ENCODE data around the gene SYNGR3.
"Not testable (repeated sequence)": the region's sequence is repeated elsewhere in the genome, so short reads cannot be mapped to it uniquely, and the experiment has no call there.

Gene SYNGR3

DNA sequence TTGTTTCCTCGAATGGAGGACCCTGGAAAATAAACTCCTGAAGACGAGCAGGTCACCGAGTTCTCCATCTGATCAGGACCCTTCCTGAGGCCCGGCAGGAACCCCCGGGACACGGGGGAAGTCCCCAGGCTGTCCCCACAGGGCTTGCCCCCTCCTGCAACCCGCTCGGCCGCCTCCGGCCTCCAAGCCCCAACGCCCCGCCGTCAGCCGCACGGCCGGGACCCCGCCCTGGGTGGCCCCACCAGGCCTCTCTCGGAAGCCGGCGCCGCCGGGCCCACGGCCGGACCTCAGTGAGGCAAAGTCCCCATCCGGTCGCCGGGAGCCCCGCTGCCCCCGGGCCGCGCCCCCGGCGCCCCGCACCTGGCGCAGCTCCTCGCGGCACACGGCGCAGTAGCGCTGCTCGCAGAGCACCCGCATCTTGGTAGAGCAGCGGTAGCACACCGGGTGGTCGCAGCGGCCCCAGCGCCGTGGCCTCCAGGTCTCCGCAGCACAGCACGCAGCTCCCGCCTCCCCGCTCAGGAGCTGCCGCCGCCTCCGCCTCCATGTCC lies 19.5 kb downstream of the SYNGR3 start:
- DNase-seq (ENCODE audit: low read depth), result no peak

GRCh38 chr16:2009791-2010510 lies 20.2 kb downstream of the SYNGR3 start, which contains the start of gene ZNF598:
TSS of gene ZNF598 (minus strand) at chr16:2009821.
- peak; percentile 73 for DNase-seq (ENCODE audit: low read depth)

DNA sequence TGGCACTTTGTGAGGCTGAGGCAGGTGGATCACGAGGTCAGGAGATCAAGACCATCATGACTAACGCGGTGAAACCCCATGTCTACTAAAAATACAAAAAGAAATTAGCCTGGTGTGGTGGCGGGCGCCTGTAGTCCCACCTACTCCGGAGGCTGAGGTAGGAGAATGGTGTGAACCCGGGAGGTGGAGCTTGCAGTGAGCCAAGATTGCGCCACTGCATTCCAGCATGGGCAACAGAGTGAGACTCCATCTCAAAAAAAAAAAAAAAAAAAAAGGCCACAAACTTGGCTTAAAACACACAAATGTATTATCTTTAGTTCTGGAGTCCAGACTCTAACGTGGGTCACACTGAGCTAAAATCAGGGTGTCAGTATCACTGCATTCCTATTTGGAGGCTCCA lies 22.0 kb downstream of the SYNGR3 start:
- DNase-seq (ENCODE audit: low read depth), result not testable (repeated sequence)

GRCh38 chr16:2013527-2013926 lies 23.8 kb downstream of the SYNGR3 start:
- DNase-seq (ENCODE audit: low read depth), result no peak

DNA sequence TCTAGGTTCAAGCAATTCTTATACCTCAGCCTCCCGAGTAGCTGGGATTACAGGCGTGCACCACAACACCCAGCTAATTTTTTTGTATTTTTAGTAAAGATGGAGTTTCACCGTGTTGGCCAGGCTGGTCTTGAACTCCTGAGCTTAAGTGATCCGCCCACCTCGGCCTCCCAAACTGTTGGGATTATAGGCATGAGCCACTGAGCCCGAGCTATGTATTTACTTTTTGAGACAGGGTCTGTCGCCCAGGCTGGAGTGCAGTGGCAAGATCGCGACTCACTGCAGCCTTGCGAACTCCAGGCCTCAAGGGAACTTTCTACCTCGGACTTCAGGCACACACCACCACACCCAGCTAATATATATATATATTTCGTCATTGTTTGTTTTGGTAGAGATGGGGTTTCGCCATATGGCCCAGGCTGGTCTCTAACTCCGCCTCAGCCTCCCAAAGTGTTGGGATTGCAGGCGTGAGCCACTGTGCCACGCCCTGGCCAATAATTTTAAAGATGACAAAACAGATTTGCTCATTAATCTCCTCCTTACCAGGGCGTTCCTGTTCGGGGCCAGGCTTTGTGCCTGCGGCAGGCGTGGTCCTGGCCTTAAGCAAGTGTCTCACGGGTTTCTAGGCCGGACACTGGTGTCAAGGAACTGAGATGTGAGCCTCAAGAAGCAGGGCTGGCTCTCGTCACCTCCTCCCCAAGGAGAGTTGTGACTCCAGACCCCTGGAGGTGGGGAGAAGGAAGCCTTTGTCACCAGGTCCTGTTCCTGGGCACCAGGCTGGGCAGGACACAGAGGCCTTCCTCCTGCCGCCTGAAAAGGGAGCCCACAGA lies 25.6 kb downstream of the SYNGR3 start:
- DNase-seq (ENCODE audit: low read depth), result no peak

GRCh38 chr16:2015947-2016208 lies 26.1 kb downstream of the SYNGR3 start:
- no peak for DNase-seq (ENCODE audit: low read depth)

DNA sequence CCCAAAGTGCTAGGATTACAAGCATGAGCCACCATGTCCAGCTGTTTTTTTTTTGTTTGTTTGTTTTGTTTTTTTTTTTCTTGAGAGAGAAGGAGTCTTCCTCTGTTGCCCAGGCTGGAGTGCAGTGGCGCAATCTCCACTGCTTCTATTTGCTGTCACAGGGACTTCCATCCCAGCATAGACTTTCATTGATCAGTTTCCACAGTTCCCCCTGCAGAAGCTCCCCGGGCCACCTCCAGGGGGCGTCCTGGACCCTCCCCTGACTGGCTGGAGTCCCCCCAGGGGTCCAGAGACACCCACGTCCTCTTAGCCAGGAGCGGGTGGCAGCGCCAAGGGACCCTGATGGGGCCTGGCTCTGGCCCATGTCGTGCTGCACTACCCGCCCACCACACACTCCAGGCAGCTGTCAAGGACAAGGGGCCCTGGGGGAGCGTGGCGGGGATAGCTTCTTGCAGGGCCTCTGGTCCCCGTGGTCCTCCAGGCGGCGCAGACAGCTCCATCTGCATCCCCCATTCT lies 26.7 kb downstream of the SYNGR3 start:
- DNase-seq (ENCODE audit: low read depth), result no peak

DNA sequence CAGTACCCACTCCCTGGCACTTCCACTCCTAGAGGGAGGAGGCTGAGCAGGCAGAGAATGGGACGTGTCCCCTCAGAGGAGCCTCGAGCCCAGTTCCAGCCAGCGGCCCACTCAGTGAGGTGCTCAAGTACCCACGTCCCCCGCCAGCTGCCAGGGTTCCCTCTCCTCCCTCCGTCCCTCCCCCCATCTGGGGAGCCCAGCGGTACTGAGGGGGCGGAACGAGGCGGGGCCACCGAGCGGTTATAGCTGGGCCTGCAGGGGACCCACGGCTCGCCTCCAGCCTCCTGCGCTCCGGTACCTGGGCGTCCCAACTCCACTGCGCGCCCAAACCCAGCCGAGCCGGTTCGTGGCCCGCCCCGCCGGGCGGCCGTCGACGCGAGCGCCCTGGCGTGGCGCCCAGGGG lies 29.7 kb downstream of the SYNGR3 start, which contains the start of gene NPW:
NPW (plus strand) TSS at position 268 of the 403 bp plus-strand sequence.
- DNase-seq (ENCODE audit: low read depth), result no peak

GRCh38 chr16:2019921-2020831 lies 30.4 kb downstream of the SYNGR3 start:
- DNase-seq (ENCODE audit: low read depth), result no peak

- DNase-seq (ENCODE audit: low read depth), result no peak
Observed at GRCh38 chr16:2022723-2023091, 32.9 kb downstream of the SYNGR3 start.

DNA sequence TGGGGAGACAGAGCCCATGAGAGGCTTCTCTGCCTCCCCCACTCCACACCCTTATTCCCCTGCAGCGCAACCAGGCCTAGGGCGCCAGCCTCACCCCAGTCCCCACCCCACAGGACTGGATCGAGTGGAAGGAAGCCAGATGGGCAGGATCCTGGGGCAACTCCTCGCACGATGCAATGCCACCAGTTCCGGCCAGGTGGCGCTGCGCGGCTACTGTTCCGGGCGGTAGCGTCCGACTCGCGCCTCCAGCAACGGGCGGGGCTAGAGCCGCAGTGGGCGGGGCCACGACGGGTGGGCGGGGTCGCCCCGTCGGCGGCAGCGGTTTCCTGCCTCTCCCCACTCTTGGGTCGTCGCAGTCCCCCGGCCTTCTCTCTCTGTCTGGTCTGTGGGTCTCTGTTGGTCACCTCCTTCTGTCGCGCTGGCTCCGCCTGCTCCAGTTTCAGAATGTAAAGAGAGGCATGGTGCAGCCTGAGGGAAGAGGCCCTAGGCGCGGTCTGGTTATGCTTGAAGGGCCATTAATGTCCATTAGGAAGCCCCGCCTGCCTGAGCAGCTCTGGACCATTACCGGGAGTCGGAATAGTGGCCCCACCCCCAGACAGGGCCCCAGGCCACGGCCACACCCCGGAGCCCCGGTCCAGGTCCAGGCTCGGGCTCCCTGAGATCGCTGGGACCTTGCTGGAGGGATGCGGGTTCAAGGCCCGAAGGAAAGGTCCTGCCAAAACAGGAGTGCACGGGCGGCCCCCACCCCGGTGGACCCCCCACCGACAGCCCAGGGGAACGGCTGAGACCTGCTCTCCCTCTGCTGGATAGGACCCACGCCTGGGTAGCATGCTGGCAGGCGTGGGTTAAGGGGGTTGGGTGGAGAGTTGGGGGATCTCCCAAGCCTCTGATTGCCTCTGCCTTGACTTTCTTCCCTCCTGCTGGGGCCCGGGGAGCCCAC lies 33.6 kb downstream of the SYNGR3 start:
- peak; percentile 94 for DNase-seq (ENCODE audit: low read depth)

DNA sequence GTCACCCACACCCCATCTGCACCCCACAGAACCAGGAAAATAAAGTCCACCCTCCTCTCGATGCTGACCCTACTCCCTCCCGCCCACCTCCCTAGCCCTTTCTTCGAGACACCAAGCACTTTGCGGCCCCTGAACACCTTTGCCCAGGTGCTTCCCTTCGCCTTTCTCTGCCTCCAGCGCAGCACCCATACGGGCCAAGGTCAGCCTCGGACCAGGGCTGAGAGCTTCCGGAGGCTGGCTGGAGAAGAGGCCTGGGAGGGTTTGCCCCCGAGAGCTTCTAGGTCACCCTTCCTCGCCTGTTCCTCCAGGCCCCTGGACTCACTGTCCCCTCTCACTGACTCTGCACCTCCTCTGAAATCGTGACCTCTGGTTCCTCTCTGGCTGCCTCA lies 34.3 kb downstream of the SYNGR3 start:
- no peak for DNase-seq (ENCODE audit: low read depth)

- DNase-seq (ENCODE audit: low read depth), result no peak
Observed at GRCh38 chr16:2025251-2025650, 35.5 kb downstream of the SYNGR3 start.

DNA sequence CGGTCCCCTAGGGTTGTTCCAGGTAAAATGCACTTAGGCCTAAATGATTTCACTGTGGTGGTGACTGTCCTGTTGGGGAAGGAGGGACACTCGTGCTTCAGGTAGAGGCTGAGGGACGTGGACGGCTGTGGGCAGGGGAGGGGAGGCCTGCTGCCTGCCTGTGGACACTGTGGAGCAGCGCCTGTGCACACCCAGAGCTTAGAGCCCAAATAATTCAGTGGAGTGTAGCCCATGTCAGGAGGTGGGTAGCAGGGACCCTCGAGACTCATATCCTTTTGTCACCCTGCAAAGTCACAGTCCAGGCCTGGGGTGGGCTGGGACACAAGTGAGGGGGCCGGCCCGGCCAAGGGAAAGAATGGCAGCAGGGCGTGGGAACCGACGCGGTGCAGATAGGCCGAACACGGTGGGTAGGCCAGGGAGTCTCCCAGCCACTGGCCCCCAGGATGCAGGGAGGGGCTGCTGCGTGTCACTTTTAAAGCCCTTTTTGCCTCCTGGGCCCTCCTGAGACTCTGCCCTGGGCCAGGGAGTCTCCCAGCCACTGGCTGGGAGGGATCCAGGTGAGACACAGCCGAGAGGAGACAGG lies 36.2 kb downstream of the SYNGR3 start:
- DNase-seq (ENCODE audit: low read depth), result no peak

- no peak for DNase-seq (ENCODE audit: low read depth)
Observed at GRCh38 chr16:2026461-2027023, 36.8 kb downstream of the SYNGR3 start, which contains the start of gene NHERF2. TSS of gene NHERF2 (plus strand) at chr16:2026902. CDS start at chr16:2027006, 104 bp downstream.

GRCh38 chr16:2027024-2028010 lies 37.5 kb downstream of the SYNGR3 start:
- no peak for DNase-seq (ENCODE audit: low read depth)

GRCh38 chr16:2028146-2028545 lies 38.4 kb downstream of the SYNGR3 start:
- DNase-seq (ENCODE audit: low read depth), result no peak

- DNase-seq (ENCODE audit: low read depth), result no peak
Observed at GRCh38 chr16:2028620-2029220, 39.0 kb downstream of the SYNGR3 start.
